GM18517 (cell line): Measurements from ENCODE around the gene ZNF701.
"Not testable (repeated sequence)": the region's sequence is repeated elsewhere in the genome, so short reads cannot be mapped to it uniquely, and the experiment has no call there.

Source experiments
- ATAC-seq: cut with Tn5 transposase; IDR thresholded peaks from one replicate; pipeline ENCODE4 v1.9.1; 2021; ENCODE audit warnings: mild to moderate bottlenecking, moderate library complexity; ENCODE audit not compliant: unreplicated experiment

ZNF701 gene

GRCh38 chr19:52570000-52570861 lies at the start of gene ZNF701:
ZNF701 (plus strand) TSS chr19:52570287; CDS start chr19:52574148, 3,861 bp downstream.
- peak; percentile 86 for ATAC-seq

- no peak for ATAC-seq
Measured at GRCh38 chr19:52522551-52522950, 47.5 kb upstream of the ZNF701 start.

GRCh38 chr19:52524086-52524485 lies 46.0 kb upstream of the ZNF701 start:
- no peak for ATAC-seq

- peak; percentile 72 for ATAC-seq
Measured at GRCh38 chr19:52527134-52527955, 42.7 kb upstream of the ZNF701 start, which contains the start of gene ZNF808. ZNF808 (plus strand) TSS chr19:52527668; CDS start chr19:52543285, 15,617 bp downstream.

GRCh38 chr19:52527956-52528351 lies 42.1 kb upstream of the ZNF701 start:
- ATAC-seq = peak; percentile 17

- no peak for ATAC-seq
Measured at GRCh38 chr19:52532480-52532879, 37.6 kb upstream of the ZNF701 start.

- no peak for ATAC-seq
Measured at GRCh38 chr19:52533901-52534300, 36.2 kb upstream of the ZNF701 start.

GRCh38 chr19:52535385-52535770 lies 34.7 kb upstream of the ZNF701 start:
- ATAC-seq = peak; percentile 18

- ATAC-seq = peak; percentile 70
Measured at GRCh38 chr19:52535771-52536447, 34.2 kb upstream of the ZNF701 start.

- peak; percentile 10 for ATAC-seq
Measured at GRCh38 chr19:52536448-52536800, 33.7 kb upstream of the ZNF701 start.

- not testable (repeated sequence) for ATAC-seq
Measured at GRCh38 chr19:52538815-52539214, 31.3 kb upstream of the ZNF701 start.

GRCh38 chr19:52541176-52541575 lies 28.9 kb upstream of the ZNF701 start:
- not testable (repeated sequence) for ATAC-seq

- ATAC-seq = no peak
Measured at GRCh38 chr19:52541608-52542007, 28.5 kb upstream of the ZNF701 start.

GRCh38 chr19:52542541-52542940 lies 27.5 kb upstream of the ZNF701 start:
- not testable (repeated sequence) for ATAC-seq

- ATAC-seq = no peak
Measured at GRCh38 chr19:52542984-52543664, 27.0 kb upstream of the ZNF701 start.

GRCh38 chr19:52554216-52554971 lies 15.7 kb upstream of the ZNF701 start:
- ATAC-seq = no peak

- no peak for ATAC-seq
Measured at GRCh38 chr19:52557231-52557995, 12.7 kb upstream of the ZNF701 start.

- ATAC-seq = not testable (repeated sequence)
Measured at GRCh38 chr19:52558732-52559445, 11.2 kb upstream of the ZNF701 start.
